HTR-8/SVneo (cell line): ENCODE measurements around the gene SKIDA1.
A peak's percentile ranks its signal among the peaks of the same experiment; 100 is the strongest.

Source experiments
- DNase-seq: peaks from one replicate; pipeline ENCODE4 v3.0.0; 2011; ENCODE audit warnings: low spot score, mixed read lengths; ENCODE audit not compliant: insufficient read length
- FAIRE-seq: peaks from 2 replicates; lab custom pipeline; 2011; peaks lifted over from hg19 to GRCh38; lab: Jason Lieb, UNC

SKIDA1 gene

DNA sequence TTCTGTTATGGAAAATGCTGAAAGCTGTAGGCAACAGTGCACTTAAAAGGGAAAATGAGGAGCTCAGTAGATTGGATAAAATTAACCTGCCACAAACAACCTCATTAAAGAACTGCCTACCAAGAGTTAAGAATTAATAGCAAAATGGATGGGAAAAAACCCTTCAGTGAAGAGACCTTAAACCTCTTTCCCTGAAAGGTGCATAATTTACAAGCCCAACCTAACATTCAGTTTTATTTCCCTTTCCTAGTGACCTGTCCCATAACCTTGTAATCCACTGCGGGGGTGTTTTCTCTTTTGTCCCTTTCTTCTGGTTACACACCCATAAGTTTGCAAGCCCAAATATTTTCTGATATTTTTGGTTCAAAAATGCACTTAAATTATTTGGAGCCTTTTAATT, 21.9 kb downstream of the SKIDA1 start:
- no peak for FAIRE-seq
- DNase-seq = no peak

DNA sequence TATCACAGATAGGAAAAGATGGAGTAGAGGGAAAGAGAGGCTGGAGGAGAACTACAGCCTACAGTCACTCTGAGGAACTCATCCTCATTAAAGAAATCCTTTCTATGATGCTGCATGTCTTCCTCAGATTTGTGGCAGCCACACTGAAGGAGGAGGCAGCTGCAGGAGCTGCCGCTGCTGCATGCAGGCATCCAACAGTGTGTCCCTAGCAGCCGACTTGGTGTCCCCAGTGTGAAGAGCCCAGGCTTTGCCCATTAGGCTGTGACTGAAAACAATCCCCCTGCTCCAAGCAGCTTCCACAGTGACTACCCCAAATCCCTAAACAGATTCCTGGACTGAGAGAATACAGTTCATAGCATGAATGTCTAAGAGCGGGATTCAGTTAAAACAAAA, 23.1 kb downstream of the SKIDA1 start:
- FAIRE-seq = no peak

DNA sequence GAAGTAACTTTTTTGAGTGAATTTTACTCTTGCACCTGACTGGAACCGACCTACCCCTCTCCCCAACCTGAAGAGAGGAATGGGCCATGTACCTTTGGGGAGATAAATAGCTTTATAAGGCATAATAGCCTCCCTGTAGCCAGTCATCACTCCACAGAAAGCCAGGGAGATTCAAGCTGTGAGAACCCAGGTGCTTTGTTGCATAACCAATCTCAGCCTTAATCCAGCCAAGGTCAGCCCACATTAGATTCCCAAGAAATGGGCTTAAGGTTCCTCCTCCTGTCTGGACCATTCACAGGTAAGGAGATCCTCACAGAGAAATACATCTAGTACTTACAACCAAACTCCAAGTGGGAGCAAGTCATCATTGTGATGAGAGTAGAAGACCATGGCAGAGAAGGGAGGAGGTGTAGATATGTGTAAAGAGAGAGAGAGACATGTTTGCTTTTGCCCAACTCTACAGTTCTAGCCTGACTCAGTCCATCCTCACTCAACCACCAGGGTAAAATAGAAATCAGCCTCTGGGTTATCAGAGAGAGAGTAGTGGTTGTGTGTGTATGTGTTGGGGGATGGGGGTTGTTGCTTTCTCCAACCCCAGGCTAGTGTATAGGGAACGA, 23.6 kb downstream of the SKIDA1 start:
- DNase-seq (no peak), FAIRE-seq (no peak)

More for the DNA sequence above, 23.1 kb downstream of the SKIDA1 start:
- no peak for DNase-seq

DNA sequence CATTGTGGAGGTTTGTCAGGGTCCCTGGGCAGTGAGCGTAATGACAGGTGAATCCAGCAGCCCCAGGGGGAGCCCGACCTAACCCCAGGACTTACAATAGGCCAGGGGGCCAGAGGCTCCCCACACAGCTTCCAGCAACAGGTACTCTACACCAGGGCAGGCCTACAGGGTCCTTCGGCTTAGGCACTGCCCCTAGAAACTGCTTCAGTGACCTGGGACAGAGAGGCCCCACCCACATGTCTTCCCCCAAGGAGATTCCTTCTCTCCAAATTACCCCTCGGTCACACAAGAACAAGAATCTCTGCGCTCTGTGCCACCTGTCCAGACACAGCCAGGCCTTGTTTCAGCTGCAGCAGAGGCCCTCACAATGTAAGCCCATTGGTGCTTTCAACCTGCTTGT, 24.4 kb downstream of the SKIDA1 start:
- FAIRE-seq = no peak
- DNase-seq = no peak

DNA sequence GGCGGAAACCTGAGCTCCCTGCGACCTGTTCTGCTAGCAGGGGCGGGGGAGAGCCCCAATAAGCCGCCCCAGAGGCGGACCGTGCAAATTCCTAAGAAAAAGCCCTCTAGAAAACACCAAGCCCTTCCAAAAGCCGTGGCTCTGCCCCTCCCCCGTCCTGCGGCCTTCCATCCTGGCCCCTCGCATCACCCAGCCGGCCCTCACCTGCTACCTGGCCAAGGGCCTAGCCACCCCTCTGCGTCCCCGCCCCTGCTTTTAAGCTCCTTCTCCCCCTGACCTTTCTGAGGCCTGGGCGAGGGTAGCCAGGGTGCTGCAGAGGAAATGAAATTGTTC, 24.9 kb downstream of the SKIDA1 start:
- DNase-seq (no peak), FAIRE-seq (no peak)

DNA sequence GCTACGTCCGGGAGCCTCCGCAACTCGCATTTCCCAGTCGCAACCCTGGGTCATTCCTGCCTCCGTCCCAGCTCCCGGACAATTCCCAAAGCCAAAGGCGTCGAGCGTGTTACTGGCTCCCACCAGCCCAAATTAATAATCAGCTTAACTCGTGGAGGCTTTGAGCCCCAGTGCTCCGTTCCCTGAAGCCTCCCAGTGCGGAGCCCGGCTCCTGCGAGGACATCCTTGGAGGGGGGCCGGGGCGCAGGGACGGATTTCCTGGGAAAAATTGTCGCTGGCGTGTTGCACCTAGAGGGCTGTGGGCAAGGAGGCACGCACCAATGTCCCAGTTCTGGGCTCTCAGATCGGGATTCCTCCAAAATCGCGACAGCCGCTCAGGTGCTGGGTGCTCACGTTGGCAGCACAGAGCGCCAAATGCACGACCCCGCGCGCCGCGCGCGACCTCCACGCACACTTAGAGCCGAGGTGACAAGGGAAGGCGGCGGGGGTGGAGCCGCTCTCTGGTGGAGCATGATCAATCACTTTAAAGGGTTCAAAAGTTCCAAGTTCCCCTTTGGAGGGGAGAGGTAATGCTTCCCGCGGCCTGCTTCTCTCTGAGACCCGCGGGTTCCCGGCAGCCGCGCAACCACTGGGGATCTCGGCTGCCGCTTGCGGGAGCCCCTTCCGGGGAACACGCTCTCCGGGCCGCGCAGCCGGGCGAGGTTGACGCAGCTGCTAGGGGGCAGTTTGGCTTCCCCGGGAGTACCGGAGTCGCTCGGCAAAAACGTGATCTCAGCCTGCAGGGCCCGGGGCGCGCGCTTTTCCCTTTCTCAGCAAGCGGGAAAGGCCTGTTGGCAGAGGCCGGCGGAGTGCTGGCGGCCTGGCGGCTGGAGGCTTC, 25.5 kb downstream of the SKIDA1 start:
- FAIRE-seq (no peak), DNase-seq (no peak)

DNA sequence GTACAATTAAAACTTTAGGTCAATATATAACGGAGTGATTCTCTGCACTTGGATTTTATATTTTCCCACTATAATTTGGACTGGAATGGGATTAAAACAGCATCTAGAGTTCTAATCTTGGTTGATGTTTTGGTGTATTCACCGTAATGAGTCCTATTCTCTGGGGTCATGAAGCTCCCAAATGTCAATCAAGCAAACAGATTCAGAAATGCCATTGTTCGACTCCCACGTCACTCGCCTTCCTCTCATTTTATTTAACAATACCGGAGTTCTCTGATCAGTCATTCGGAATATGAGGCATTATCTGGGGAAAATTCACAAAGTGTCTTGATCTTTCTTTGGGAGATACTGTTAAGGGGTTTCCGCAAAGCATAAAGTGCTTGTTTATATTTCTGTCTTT, 26.5 kb downstream of the SKIDA1 start:
- FAIRE-seq = no peak

DNA sequence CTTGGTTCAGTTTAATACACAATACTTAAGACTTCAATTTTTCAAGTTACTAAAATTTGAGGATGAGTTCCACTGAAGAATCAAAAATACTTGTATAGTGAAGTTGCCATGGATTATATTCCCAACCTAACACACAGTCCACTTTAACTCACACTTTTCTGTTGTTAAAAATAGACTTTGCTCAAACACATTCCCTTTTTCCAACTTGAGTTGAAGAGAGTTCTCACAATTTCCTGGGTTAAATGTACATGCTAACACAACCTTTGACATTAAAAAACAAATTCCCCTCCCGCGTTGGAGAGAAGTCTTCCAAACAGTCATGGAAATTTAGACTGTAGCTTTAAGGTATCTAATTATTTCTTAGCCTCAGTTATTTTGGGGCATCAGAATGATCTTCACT, 27.1 kb downstream of the SKIDA1 start:
- DNase-seq (no peak), FAIRE-seq (no peak)

More for the DNA sequence above, 26.5 kb downstream of the SKIDA1 start:
- DNase-seq = no peak

DNA sequence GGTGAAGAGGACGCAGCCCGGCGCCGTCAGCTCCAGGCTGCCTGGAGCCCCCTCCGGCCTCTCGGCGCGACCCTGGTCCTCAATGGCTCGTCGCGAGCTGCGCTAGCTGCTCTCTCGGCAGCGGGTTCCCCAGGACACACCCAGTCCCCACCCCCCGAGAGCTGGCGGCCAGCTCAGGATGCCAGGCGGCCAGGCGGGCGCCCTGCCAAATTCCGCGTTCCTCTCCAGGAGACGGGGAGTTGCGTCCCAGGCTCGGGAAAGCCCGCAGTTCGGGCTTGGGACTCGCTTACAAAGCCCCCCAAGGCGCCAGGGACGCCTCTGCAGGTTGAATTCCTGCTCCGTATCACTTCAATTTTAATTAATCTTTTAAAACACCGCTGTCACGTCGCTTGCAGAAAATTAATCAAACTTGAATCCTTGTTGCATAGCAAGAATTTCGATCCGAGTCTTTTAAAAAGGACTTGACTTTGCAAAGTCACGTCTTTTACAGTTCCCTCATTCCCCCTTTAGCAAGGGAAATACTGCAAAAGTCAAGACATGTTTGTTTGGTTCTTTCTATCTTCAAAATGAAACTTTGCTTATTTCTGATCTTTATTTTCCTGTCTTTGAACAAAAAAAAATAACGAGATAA, 28.2 kb downstream of the SKIDA1 start:
- FAIRE-seq = no peak
- DNase-seq = peak; percentile 87

DNA sequence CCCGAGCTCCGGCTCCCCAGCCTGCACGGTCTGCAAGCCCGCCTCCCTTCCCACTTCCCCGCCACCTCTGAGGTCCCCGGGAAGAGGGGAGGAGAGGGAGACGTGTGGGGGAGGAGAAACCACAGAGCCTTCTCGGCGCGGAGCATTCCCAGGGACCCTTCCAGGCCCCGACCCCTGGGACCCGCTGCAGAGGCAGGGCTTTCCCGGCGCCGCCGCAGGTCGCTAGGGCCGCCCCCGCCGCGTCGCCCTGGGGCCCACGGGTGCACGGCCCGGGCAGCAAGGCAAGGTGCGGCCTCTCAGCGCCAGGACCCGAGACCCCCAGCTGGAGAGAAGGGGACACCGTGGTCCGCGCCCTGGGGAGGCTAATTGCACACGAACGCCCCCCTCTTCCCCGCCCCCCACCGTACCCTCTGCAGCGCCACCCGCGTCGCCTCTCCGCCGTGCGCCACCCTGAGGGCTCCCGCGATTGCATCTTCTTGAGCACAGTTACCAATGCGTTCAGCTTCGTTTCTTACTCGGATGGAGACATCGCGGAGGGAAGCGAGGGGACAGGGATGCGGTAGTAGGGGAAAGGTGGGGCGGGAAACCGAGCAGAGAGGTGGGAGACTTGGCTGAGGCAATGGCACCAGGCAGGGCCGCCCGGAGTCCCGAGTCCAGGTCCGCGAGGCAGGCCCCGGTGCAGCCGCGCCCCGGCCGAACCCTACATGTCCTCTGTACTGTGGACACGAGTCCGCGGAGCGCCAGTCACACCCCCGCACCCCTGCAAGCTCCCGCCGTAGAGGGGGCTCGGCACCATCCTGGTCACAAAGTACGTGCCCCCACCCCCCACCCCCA, 28.9 kb downstream of the SKIDA1 start:
- DNase-seq = peak; percentile 48
- no peak for FAIRE-seq

DNA sequence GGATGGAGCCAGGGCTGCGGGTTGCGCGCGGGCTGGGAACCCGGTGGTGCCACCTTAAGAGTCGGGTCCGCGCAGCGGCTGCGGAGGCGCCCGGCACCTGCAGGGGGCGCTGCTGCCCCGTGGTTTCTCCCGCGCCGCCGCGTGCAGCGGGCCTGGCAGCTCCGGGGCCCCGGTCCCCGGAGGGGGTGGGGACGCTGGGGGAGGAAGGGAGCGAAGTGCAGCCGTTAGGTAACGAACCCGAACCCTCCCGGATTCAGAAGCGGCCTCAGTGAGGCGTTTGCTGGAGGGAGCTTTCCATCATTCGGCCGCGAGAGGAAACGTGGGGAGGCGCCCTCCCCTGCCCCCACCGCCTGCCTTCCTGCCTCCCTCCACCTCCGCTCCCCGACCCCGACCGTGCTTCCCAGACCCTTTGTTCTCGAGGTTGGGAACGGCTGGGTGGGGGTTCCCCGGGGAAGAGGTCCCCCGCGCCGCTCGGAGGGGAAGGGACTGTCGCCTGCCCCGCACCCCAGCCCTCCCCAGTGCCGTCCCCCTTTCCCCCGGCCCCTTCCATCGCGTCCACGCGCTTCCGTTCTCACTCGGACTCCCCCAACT, 29.6 kb downstream of the SKIDA1 start:
- FAIRE-seq = peak; percentile 86

DNA sequence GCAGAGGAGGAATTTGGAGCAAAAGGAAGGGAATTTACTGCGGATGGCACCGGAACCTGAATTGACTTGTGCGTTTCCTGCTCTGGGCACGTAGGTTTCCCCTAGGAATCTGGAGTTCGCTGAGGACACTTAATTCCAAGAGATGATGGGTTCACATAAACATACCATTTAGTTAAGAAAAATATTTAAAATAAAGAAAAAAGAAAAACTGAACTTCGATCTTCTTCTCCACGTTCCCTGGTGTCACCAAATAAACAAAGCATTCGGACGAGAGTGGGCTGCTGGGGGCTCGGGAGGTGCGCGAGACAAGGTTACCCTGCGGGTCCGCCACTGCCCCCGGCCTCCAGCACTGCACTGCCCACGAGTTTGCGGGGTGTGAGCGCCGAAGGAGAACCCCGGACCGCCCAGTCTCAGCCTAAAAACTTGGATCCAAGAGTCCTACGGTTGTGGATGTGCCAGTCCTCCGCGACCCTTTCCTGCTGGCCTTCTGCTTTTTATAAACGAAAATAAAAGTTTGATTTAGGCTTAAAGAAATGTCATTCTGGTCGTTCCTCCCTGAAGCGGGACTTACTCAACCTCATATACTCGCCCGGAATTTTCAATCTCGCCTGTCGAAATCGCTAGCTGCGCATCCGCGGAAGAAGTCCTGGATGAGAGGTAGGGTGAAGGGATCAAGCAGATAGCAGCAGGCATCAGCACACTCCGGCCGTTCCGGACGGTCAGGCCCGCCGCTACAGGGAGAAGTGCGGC, 30.3 kb downstream of the SKIDA1 start:
- DNase-seq (no peak), FAIRE-seq (no peak)

More for the DNA sequence above, 29.6 kb downstream of the SKIDA1 start:
- peak; percentile 86 for DNase-seq

DNA sequence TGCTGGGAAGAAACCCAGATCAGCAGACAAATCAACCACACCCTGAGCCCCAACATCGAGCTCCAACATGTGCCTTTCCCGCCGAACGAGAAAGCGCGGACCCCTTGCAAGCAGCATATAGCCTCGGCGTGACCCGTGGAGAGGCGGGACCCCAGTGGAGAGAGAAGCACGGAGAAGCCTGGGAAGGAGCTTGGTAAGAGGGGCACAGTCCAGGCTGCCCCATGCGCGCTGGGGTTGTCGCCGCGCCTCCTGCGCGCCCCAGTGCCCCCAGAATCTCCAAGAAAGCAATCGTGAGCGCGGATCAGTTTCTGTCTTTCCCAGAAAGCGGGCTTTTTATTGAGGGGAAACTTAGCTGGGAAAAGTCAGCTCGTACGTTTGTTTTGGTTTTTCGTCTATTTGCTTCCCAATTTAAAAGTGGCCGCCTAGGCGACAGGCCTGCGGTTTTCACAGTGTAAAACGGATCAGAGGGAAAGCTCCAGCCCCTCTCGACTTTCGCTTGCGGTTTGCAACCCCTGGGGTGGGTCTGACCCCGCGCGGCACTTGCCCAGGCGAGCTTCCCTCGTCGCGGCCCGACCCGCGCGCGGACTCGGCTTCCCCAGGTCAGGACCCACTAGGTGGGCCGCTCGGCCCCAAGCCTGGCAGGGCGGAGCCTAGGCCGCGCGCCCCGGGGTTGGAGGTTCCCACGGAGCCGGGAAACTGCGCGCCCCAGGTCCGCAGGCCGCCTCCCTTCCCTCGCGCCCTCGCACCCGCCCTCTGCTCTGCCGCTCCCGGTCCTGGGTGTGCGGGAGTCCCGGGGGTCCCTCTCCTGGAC, 31.1 kb downstream of the SKIDA1 start:
- no peak for FAIRE-seq

DNA sequence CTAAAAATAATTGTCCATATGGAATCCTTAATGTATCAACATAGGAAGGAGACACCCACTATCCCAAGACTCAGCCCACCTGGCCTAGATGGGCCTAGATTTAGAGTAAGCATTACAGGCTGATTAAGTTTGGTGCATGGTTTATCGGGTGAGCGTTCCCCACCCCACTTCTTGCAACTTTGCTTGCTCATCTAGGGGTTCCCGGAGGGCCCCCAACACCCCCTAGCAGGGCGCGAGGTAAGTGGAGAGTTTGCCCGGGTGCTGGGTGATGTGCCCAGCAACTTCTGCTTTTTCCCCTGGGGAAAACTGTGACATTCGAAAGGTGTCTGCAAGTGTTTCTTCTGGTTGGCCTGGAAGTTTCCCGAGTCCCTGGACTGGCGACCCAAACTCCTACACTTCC, 31.7 kb downstream of the SKIDA1 start:
- DNase-seq (no peak), FAIRE-seq (no peak)

More for the DNA sequence above, 31.1 kb downstream of the SKIDA1 start:
- no peak for DNase-seq

DNA sequence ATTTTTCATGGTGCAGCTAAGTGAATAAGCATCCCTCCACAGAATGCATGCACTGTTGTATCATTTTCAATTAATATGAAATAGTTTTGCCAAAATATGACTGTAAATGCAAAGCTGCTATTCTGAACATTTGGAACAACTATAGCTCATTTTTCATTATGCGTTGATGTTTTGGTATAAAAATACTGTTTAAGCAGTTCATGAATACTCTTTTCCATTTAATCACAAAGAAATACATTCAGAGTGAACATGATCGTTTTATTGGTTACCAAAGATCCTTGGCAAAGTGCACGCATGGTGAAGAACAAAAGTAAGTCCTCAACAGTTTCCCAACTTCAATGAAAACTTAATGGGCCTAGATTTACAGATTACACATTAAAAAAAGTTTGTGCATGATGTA, 33.1 kb downstream of the SKIDA1 start:
- FAIRE-seq (no peak), DNase-seq (no peak)

DNA sequence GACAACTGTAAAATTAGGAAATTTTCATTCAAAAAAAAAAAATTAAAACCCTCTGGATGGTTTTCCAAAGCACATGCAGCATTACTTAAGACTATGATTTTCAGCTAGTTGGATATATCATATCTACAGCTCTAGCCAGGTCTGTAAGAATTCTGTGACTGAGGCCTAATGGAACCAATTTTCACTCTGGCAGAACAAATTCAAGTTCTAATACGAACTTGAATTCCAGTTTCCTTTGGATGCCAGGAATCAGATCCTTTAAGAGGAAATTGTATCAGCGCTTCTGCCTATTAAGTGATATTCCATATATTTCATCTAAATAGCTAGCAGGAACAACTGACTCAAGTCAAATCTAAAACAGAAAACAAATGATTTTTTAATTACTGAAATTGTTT, 34.8 kb downstream of the SKIDA1 start:
- FAIRE-seq = no peak
- DNase-seq = no peak

DNA sequence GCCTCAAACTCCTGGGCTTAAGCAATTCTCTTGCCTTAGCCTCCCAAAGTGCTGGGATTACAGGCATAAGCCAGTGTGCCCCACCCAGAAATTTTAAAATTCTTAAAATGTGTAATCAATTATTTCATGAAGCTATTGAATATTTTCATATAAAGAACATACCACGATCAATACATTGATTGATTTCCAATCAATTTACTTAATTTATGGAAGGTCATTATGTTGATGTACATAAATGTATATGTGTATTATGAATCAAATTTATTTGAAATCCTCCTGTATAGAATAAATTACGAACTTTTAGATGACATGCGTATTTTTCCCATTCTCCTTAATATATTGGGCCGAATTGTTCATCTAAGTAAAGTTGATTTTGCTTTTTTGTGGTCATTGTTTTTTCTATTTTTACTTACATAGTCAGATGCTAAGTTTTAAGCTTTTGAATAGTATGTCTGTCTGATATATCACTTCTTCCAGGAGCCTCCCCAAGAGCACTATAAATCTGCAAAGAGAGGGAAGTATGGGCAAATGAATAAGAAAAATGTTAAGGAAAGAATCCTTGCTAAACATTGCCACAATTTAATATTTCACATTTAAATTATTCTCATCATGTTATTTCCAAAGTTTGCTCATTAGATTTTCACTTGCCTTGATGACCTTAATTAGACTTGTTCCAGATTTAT, 35.3 kb downstream of the SKIDA1 start:
- no peak for FAIRE-seq
- DNase-seq = no peak

DNA sequence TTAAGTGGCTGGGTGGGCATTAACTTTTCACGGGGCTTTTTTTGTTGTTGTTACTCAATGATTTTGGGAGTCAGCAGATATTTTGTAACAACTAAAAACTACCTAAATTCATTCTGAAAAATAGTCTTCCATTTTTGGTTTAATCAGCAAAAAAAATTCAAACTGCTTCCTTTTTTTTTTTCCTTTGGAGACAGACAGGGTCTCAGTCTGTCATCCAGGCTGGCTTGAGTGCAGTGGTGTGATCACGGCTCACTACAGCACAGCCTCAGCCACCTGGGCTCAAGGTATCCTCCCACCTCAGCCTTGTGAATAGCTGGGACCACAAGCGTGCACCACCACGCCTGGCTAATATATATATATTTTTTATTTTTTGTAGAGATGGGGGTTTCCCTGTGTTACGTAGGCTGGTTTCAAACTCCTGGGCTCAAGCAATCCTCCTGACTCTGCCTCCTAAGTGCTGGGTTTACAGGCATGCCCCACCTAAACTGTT, 36.5 kb downstream of the SKIDA1 start:
- DNase-seq (no peak), FAIRE-seq (no peak)
